ENCODE measurements around the gene CMPK2.
"Not testable (repeated sequence)": the region's sequence is repeated elsewhere in the genome, so short reads cannot be mapped to it uniquely, and the experiment has no call there.

Gene CMPK2

GRCh38 chr2:6879011-6879410 lies 13.3 kb upstream of the CMPK2 start:
- DNase-seq = no peak

DNA sequence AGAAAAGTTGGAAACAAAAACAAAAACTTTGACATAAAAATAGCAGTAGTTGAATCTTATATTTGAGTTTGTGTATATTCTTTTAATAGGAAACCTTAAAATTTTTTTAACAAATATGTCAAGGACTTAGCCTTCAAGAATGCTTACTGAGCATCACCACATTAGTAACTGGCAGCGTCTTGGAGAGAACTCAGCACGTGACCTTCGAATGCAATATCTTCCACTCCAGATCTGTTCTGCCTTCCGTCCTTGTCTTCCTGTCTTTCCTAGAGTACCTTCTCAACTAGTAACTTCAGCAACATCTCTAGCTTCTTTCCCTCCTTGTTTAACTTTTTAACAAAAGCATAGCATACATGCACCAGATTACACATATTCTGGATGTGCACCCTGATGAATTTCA lies 12.8 kb upstream of the CMPK2 start:
- no peak for DNase-seq

- no peak for DNase-seq
Observed at GRCh38 chr2:6877402-6878304, 11.9 kb upstream of the CMPK2 start, which contains the start of gene RSAD2. RSAD2 (plus strand) TSS chr2:6877777; CDS start chr2:6877801, 24 bp downstream.

GRCh38 chr2:6876309-6876708 lies 10.6 kb upstream of the CMPK2 start:
- no peak for DNase-seq

DNA sequence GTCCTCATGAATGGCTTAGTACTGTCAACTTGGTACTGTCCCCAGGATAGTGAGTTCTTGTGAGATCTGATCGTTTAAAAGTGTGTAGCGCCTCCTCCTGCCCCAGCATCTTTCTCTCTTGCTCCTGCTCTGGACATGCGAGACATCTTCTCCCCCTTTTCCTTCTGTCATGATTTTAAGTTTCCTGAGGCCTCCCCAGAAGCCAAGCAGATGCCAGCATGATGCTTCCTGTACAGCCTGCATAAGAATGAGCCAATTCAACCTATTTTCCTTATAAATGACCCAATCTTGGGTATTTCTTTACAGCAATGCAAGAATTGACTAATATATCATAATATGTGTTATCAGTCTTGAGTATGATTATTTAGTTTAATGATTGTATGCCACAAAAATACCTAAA lies 8.3 kb upstream of the CMPK2 start:
- no peak for DNase-seq

GRCh38 chr2:6872394-6872793 lies 6.7 kb upstream of the CMPK2 start:
- DNase-seq = no peak

- no peak for DNase-seq
Observed at GRCh38 chr2:6866982-6867381, 1.3 kb upstream of the CMPK2 start.

DNA sequence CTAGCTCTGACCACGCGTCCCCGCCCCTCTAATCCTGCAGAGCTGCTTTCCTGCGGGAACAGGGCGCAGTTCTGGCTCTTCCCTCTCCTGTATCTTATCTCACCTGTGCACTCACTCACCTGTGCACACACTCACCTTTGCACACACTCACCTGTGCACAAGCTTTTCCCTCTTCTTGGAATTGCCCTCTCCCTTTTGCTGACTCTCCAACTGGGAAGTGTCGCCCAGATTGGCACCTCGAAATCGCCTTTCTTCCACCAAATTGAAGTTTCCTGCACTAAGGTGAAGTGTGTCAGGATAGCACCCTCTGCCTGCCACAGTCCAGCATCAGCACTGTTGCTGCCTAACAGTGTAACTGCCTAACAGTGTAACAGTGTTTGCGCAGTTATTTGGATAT lies 566 bp upstream of the CMPK2 start:
- DNase-seq = peak; percentile 56

DNA sequence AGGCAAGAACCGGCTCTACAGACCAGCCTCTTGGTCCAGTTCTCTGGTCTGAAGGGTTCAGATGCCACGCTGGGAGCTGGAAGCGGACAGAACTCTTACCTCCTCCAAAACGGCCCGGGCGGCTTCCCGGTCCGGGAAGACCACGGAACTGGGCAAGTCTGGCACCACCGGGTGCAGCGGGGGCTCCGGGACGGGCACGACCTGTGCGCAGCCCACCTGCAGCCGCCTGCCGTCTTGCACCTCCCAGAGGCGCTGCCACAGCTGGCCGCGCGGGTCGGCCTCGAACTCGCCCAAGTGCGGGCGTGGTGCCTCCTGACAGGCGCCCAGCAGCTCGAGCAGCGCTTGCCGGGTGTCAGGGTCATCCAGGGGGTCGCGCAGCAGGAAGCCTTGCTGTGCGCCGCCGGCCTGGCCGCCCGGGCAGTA lies 773 bp downstream of the CMPK2 start:
- no peak for DNase-seq

DNA sequence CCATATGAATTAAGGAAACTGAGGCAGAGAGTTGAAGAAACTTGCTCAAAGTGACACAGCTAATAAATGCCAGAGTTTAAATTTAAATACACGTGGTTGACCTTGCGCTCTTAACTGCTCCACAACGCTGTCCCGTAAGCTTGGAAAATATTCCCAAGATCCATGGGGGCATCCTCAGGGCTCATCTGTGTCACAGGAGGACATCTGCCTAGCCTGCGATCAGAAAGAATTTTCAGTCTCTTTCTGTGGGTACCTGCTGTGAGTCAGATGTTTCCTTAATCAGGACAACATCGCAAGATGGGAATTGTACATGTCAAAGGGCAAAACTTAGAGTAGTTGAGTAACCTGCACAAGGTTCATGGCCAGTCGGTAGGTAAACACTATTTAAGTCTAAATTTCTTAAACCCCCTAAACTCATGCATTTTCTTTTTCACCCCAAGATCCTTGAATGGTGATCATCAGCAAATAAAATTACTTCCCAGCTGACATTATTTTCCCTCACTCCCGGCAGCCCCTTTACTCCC lies 1.4 kb downstream of the CMPK2 start:
- no peak for DNase-seq

- DNase-seq = peak; percentile 11
Observed at GRCh38 chr2:6863792-6864191, 1.9 kb downstream of the CMPK2 start.

GRCh38 chr2:6860296-6860695 lies 5.4 kb downstream of the CMPK2 start:
- DNase-seq = no peak

DNA sequence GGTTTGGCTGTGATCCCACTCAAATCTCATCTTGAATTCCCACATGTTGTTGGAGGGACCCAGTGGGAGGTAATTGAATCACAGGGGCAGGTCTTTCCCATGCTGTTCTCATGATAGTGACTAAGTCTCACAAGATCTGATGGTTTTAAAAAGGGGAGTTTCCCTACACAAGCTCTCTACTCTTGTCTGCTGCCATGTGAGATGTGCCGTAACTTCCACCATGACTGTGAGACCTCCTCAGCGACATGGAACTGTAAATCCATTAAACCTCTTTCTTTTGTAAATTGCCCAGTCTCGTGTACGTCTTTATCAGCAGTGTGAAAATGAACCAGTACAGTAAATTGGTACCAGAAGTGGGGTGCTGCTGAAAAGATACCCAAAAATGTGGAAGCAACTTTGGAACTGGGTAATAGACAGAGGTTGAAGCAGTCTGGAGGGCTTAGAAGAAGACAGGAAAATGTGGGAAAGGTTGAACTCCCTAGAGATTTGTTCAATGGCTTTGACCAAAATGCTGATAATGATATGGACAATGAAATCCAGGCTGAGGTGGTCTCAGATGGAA lies 7.2 kb downstream of the CMPK2 start:
- DNase-seq = not testable (repeated sequence)

GRCh38 chr2:6856548-6856920 lies 9.2 kb downstream of the CMPK2 start:
- no peak for DNase-seq

DNA sequence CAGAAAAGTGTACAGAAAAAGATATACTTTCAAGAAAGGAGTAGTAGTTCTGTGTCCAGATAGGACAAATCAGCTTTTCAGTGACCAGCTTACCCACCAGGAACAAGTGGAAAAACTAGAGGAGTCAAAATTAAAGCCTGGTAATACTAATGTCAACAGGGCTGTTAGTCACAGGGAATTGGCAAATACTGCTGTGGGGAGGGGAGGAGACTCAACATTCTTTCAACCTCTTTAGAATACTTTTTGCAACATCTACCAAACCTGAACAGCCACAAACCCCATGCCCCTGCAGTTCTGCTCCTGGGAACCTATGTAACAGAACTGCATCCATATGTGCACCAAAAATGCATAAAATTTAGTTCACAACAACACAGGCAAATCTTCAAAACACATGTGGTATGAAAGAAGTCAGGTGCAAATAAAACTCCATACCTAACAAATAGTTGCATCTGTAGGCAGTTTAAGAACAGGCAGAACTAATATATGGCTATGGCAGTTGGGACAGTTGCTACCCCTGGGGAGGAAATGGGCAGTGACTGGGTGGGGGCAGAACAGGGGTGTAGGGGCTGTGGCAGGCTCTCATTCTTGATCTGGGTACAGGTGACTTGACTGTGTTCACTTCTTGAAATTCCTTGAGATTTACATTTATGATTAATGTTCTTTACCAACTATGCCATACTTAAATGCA lies 9.7 kb downstream of the CMPK2 start:
- DNase-seq = no peak

DNA sequence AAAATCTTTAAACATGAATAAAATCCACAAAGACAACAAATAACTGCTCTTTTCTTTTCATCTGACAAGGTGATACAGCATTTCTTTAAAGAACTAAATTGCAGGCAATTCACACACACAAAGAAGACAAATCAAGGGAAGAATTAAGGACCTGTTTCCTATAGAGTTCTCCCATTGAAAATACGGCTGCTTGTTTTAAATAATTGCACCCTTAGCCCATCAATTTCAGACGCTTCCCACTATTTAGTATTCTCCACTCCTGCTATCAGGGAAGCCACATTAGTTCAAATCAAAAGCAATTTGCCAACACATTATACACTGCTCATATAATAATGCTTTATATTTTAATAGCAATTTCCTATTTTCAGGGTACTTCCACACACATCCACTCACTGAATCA lies 11.3 kb downstream of the CMPK2 start:
- DNase-seq = peak; percentile 86

GRCh38 chr2:6852195-6852594 lies 13.5 kb downstream of the CMPK2 start:
- no peak for DNase-seq

GRCh38 chr2:6846967-6847681 lies 18.6 kb downstream of the CMPK2 start:
- DNase-seq = no peak

- DNase-seq = no peak
Observed at GRCh38 chr2:6846540-6846939, 19.2 kb downstream of the CMPK2 start.

GRCh38 chr2:6845903-6846302 lies 19.8 kb downstream of the CMPK2 start:
- no peak for DNase-seq

DNA sequence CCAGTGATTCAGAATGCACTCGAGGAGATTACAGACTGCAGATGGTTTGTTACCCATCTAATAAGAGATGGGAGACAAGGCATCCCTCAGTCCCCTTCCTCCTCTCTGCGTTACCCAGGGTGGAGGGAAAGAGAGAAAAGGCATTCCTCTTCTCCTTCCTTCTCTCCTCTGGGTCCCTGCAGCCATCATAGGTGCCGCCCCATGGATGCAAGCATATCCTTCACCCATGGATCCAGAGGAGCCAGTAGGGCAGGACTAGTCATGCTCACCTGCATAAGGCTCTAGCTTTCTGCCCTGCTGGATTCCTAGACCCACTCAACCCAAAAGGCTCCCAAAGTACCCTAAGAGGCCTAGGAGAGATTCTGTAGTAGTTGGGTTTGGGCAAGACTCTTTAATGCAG lies 20.4 kb downstream of the CMPK2 start:
- DNase-seq = no peak

DNA sequence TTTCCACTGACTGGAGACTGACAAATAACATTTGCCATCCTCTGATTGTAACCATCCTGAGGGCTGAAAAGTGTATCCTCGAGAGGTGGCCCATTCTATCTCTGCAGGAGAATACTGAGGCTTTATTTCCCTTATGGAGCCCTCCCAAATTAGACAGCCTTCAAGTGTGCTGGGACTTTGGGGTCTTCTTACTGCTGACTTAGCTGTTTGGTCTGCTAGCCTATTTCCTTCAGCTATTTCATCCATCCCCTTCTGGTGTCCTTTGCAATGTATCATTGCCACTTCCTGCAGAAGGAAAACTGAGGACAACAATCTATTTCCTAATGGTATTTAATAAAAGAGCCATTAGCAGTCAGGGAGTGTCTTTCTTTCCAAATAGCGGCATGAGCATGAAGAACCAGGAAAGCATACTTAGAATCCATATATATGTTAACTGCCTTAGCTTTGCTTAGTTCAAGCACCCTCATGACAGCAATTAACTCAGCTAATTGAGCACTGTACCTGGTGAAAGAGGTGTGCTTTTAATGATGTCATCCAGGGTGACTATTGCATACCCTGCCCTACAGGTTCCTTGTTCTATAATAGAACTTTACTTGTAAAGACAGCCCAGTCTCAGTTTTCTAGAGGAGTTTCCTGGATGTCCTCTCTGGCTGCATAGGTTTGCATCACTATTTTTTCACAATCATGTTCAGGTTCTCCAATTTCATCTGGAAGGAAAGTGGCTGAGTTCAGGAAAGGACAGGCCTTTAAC lies 24.0 kb downstream of the CMPK2 start:
- no peak for DNase-seq

All from NCI-H2227 treated with DMSO at 0.1 percent for 48 hours (cell line).